Vagina (tissue), 2 donors: ENCODE data around the gene NPHP1. TPM values are rescaled to one million over a fixed set of nuclear protein-coding genes. Genes with fewer than 3 reads are reported as not detected.
"Not testable (repeated sequence)": the region's sequence is repeated elsewhere in the genome, so short reads cannot be mapped to it uniquely, and the experiment has no call there.

Experiments
- DNase-seq, 2 donors: peaks; one replicate each; pipeline ENCODE4 v3.0.0-alpha.2; 2017; ENCODE audit errors: extremely low spot score in 2 of 2
- H3K27ac ChIP-seq: fragments of 200-600 bp; sonication (generic); one replicate; pipeline ENCODE4 v1.5.1; 2019
- H3K27me3 ChIP-seq: fragments of 200-600 bp; sonication (generic); one replicate; pipeline ENCODE4 v1.5.1; 2019
- H3K36me3 ChIP-seq, 2 donors: fragments of 200-600 bp; sonication (generic); one replicate each; pipeline ENCODE4 v1.5.1; 2017 to 2019
- H3K4me1 ChIP-seq: fragments of 200-600 bp; sonication (generic); one replicate; pipeline ENCODE4 v1.5.1; 2019
- H3K4me3 ChIP-seq, 2 donors: fragments of 200-600 bp; sonication (generic); 1 replicate in 1 of 2; 2 replicates in 1 of 2; pipeline ENCODE4 v1.5.1; 2016 to 2019
- H3K9me3 ChIP-seq: fragments of 200-600 bp; sonication (generic); one replicate; pipeline ENCODE4 v1.5.1; 2019
- POLR2A ChIP-seq, 2 donors: fragments of 450-650 bp; IDR thresholded peaks; one replicate each; pipeline ENCODE4 v1.6.1; 2017; ENCODE audit warnings: antibody characterized with exemption in 2 of 2, mild to moderate bottlenecking in 2 of 2, moderate library complexity in 2 of 2
- POLR2AphosphoS5 ChIP-seq, 2 donors: sonication (generic); formaldehyde crosslinking; IDR thresholded peaks; one replicate each; pipeline ENCODE4 v1.9.0; 2017; ENCODE audit warnings: antibody characterized with exemption in 2 of 2, mild to moderate bottlenecking in 2 of 2, low read depth in 1 of 2; ENCODE audit not compliant: insufficient read depth in 1 of 2
- intact Hi-C: fragments of 100-400 bp; cut with DNase I; formaldehyde crosslinking; loops from one replicate; pipeline ENCODE4 v1.15.1; 2023
- total RNA-seq: library from RNA; depleted of rRNA; stranded (reverse); fragments of >200 nt; gene quantifications from one replicate; pipeline ENCODE4 v1.2.3, GENCODE V29; 2016
- TF ChIP-seq, protein P1 (sequence below), 3 experiments: fragments of 450-650 bp in 2 of 3; fragments of 200-600 bp in 1 of 3; sonication (generic) in 1 of 3; IDR thresholded peaks; one replicate each; pipeline ENCODE4 v1.5.1; 2017 to 2019; ENCODE audit warnings: antibody characterized with exemption in 3 of 3, mild to moderate bottlenecking in 2 of 3, moderate library complexity in 2 of 3

NPHP1 gene
- total RNA-seq, 1 donor from 2014 or later: 4.9 TPM

DNA sequence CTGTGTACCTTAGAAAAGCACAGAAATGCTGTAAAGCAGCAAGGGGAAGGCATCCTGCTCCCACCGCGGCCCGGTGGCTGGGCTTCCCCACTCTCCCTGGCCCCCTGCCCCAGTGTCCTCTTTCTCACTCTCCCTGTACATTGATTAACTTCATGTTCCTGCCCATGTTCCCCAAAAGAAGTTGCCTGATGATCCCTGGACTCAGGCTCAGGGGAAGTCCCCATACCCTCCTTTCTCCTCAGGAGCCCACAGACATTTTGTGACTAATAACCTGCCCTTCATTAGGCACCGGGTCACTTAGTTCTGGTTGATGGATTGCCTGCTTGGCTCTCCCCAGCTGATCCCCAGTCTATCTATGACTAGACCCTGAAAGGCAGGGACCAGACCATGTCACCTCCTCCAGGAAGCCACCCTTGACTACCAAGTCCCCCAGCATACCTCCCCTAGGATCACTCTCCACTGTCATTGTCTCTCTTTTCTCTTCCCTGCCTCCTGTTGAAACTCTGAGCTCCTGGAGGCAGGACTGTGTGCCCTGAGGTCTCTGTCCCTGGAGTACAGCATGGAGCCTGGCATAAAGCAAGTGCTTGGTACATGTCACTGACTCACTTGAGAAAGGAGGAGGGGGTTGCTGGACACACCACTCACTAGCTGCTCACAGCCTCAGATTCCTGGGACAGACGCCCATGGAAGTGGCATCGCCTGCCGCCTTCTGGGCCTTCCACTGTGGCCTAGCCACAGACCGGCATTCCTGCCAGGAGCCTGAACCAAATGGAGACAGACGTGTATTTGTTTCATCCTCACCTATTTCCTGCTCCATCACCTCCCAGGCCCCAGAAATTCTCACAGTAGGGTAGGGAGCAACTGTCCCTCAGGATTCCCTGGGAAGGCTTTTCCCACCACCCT is 102.7 kb downstream of the NPHP1 start:
- peak; percentile 87 to 95 for DNase-seq
- H3K27me3 ChIP-seq: no peaks in the 10 kb centered on the region
- peak overlapping the region; percentile 16 to 30 for H3K4me3 ChIP-seq
- no peaks in the 10 kb centered on the region for H3K9me3 ChIP-seq
- TF ChIP-seq, protein P1, sequence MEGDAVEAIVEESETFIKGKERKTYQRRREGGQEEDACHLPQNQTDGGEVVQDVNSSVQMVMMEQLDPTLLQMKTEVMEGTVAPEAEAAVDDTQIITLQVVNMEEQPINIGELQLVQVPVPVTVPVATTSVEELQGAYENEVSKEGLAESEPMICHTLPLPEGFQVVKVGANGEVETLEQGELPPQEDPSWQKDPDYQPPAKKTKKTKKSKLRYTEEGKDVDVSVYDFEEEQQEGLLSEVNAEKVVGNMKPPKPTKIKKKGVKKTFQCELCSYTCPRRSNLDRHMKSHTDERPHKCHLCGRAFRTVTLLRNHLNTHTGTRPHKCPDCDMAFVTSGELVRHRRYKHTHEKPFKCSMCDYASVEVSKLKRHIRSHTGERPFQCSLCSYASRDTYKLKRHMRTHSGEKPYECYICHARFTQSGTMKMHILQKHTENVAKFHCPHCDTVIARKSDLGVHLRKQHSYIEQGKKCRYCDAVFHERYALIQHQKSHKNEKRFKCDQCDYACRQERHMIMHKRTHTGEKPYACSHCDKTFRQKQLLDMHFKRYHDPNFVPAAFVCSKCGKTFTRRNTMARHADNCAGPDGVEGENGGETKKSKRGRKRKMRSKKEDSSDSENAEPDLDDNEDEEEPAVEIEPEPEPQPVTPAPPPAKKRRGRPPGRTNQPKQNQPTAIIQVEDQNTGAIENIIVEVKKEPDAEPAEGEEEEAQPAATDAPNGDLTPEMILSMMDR (IDR thresholded peaks at IDR 0.05): no peak
- TF ChIP-seq POLR2A (IDR thresholded peaks at IDR 0.05) (no peak), POLR2AphosphoS5 (IDR thresholded peaks at IDR 0.05; ENCODE audit: insufficient read depth in 1 of 2, low read depth in 1 of 2) (no peak)
- intact Hi-C loops: no loop called here
- peaks cover 67% of the 10 kb centered on the region for H3K4me1 ChIP-seq
- H3K36me3 ChIP-seq: no peaks in the 10 kb centered on the region
- H3K27ac ChIP-seq: peak overlapping the region; percentile 84

GRCh38 chr2:110101280-110101844 is 103.5 kb downstream of the NPHP1 start:
- Histone ChIP-seq H3K27me3 (no peaks in the 10 kb centered on the region), H3K9me3 (no peaks in the 10 kb centered on the region), H3K4me1 (peaks cover 59% of the 10 kb centered on the region), H3K27ac (peak overlapping the region; percentile 84), H3K36me3 (no peaks in the 10 kb centered on the region), H3K4me3 (peak overlapping the region; percentile 16 to 30)
- intact Hi-C loops: no loop called here
- TF ChIP-seq POLR2A (IDR thresholded peaks at IDR 0.05) (no peak), POLR2AphosphoS5 (IDR thresholded peaks at IDR 0.05; ENCODE audit: insufficient read depth in 1 of 2, low read depth in 1 of 2) (peak; percentile 91 to 95)
- DNase-seq: peak; percentile 97 to 98

DNA sequence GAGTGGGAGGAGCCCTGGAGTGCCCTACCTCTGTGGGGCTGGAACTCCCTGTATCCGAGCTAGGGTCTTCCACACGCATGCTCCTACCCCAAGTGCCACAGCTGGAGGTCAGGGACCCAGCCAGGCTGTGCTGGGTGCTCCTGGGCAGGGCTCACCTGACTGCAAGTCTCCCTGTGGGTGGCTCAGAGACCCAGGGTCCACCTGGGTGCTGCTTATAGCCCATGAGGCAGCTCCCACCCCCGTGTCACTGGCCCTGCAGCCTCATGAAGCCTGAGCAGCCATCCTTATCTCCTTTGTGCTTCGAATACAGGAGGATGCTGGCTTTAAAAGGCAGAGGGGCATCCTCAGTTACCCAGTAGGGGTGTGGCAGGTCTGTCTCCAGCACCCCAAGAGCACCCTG is 103.9 kb downstream of the NPHP1 start:
- peak overlapping the region; percentile 84 for H3K27ac ChIP-seq
- peaks cover 61% of the 10 kb centered on the region for H3K4me1 ChIP-seq
- H3K27me3 ChIP-seq, DNase-seq, intact Hi-C loops, H3K9me3 ChIP-seq, H3K36me3 ChIP-seq: not testable (repeated sequence)
- peak overlapping the region in 1 of 2 donors; percentile 30 for H3K4me3 ChIP-seq

- peaks cover 60% of the 10 kb centered on the region for H3K4me1 ChIP-seq
- intact Hi-C loops: no loop called here
- DNase-seq: no peak
- H3K36me3 ChIP-seq: no peaks in the 10 kb centered on the region
- H3K27ac ChIP-seq: peak overlapping the region; percentile 84
- no peaks in the 10 kb centered on the region for H3K9me3 ChIP-seq
- H3K27me3 ChIP-seq: no peaks in the 10 kb centered on the region
- no peak overlapping the region for H3K4me3 ChIP-seq
- TF ChIP-seq, protein P1 (IDR thresholded peaks at IDR 0.05): no peak
These were observed 104.3 kb downstream of the NPHP1 start for GRCh38 chr2:110100480-110100879.

GRCh38 chr2:110099471-110100225 is 105.2 kb downstream of the NPHP1 start:
- peak in 1 of 2 donors; percentile 81 for DNase-seq
- Histone ChIP-seq H3K4me1 (peaks cover 52% of the 10 kb centered on the region), H3K4me3 (no peak overlapping the region), H3K27me3 (no peaks in the 10 kb centered on the region), H3K27ac (peak overlapping the region; percentile 84), H3K36me3 (no peaks in the 10 kb centered on the region), H3K9me3 (no peaks in the 10 kb centered on the region)
- no peak for TF ChIP-seq POLR2A (IDR thresholded peaks at IDR 0.05)
- TF ChIP-seq, protein P1 (IDR thresholded peaks at IDR 0.05): no peak
- no peak for TF ChIP-seq POLR2AphosphoS5 (IDR thresholded peaks at IDR 0.05; ENCODE audit: insufficient read depth in 1 of 2, low read depth in 1 of 2)
- intact Hi-C loops: no loop called here
